ENCODE measurements around the gene B3GNT5.
"Not testable (repeated sequence)": the region's sequence is repeated elsewhere in the genome, so short reads cannot be mapped to it uniquely, and the experiment has no call there.

The B3GNT5 gene

GRCh38 chr3:183229178-183229577 is 23.9 kb upstream of the B3GNT5 start:
- Histone ChIP-seq H3K9me3 (ENCODE audit: control insufficient read depth, insufficient read depth, low read depth, low read length) (no peaks in the 10 kb centered on the region; the same call in 1 of the 2 replicates), H3K27ac (ENCODE audit: extremely low read depth, low read depth, low read length) (no peak overlapping the region), H3K36me3 (ENCODE audit: control insufficient read depth in 2 of 2, insufficient read depth in 1 of 2, low read length in 2 of 2) (no peaks in the 10 kb centered on the region), H3K4me1 (ENCODE audit: control insufficient read depth, insufficient read depth, low read length) (no peaks in the 10 kb centered on the region), H3K4me3 (ENCODE audit: low read depth, low read length) (no peak overlapping the region)
- TF ChIP-seq ZNF266 (tag by site-specific recombination; IDR thresholded peaks at IDR 0.05; ENCODE audit: low read depth) (no peak), ZEB2 (tag by site-specific recombination; IDR thresholded peaks at IDR 0.05) (no peak), CTCF (tag by site-specific recombination; IDR thresholded peaks at IDR 0.05) (no peak), ZNF433 (tag by site-specific recombination; IDR thresholded peaks at IDR 0.05; ENCODE audit: low read depth) (no peak), ZNF692 (tag by site-specific recombination; IDR thresholded peaks at IDR 0.05) (no peak), GLI2 (tag by site-specific recombination; IDR thresholded peaks at IDR 0.05; ENCODE audit: borderline replicate concordance, low read depth) (no peak), SP3 (tag by site-specific recombination; IDR thresholded peaks at IDR 0.05) (no peak), ZNF76 (tag by site-specific recombination; IDR thresholded peaks at IDR 0.05; ENCODE audit: borderline replicate concordance, low read depth) (no peak), ZNF280D (tag by site-specific recombination; IDR thresholded peaks at IDR 0.05) (no peak), ZNF830 (tag by site-specific recombination; IDR thresholded peaks at IDR 0.05; ENCODE audit: low read depth) (no peak), ZNF140 (tag by site-specific recombination; IDR thresholded peaks at IDR 0.05) (no peak), ZSCAN16 (tag by site-specific recombination; IDR thresholded peaks at IDR 0.05) (no peak), ZNF654 (tag by site-specific recombination; IDR thresholded peaks at IDR 0.05; ENCODE audit: low read depth) (no peak), TRIM28 (IDR thresholded peaks at IDR 0.05; ENCODE audit: borderline replicate concordance, low read length) (no peak), ZNF660 (tag by site-specific recombination; IDR thresholded peaks at IDR 0.05) (no peak), SP2 (tag by site-specific recombination; IDR thresholded peaks at IDR 0.05) (no peak)
- ChIA-PET POLR2A (no interaction called here), CTCF (no interaction called here)

GRCh38 chr3:183230251-183230650 is 22.8 kb upstream of the B3GNT5 start:
- H3K36me3 ChIP-seq (ENCODE audit: control insufficient read depth in 2 of 2, insufficient read depth in 1 of 2, low read length in 2 of 2); H3K4me1 ChIP-seq (ENCODE audit: control insufficient read depth, insufficient read depth, low read length); H3K4me3 ChIP-seq (ENCODE audit: low read depth, low read length); H3K27ac ChIP-seq (ENCODE audit: extremely low read depth, low read depth, low read length); POLR2A ChIA-PET; H3K9me3 ChIP-seq (ENCODE audit: control insufficient read depth, insufficient read depth, low read depth, low read length); CTCF ChIA-PET: not testable (repeated sequence)

- CTCF ChIA-PET, result no interaction called here
- POLR2A ChIA-PET, result no interaction called here
- Histone ChIP-seq H3K27ac (ENCODE audit: extremely low read depth, low read depth, low read length) (no peak overlapping the region), H3K4me1 (ENCODE audit: control insufficient read depth, insufficient read depth, low read length) (no peaks in the 10 kb centered on the region), H3K4me3 (ENCODE audit: low read depth, low read length) (no peak overlapping the region), H3K36me3 (ENCODE audit: control insufficient read depth in 2 of 2, insufficient read depth in 1 of 2, low read length in 2 of 2) (no peaks in the 10 kb centered on the region), H3K9me3 (ENCODE audit: control insufficient read depth, insufficient read depth, low read depth, low read length) (no peaks in the 10 kb centered on the region; the same call in 1 of the 2 replicates)
- TF ChIP-seq PRDM6 (tag by site-specific recombination; IDR thresholded peaks at IDR 0.05) (no peak), REPIN1 (tag by site-specific recombination; IDR thresholded peaks at IDR 0.05; ENCODE audit: low read depth) (no peak), ZBTB1 (tag by site-specific recombination; IDR thresholded peaks at IDR 0.05) (no peak), ZNF174 (tag by site-specific recombination; IDR thresholded peaks at IDR 0.05) (no peak), ZNF624 (tag by site-specific recombination; IDR thresholded peaks at IDR 0.05) (no peak), ATF2 (tag by site-specific recombination; IDR thresholded peaks at IDR 0.05; ENCODE audit: low read depth) (no peak), KLF8 (tag by site-specific recombination; IDR thresholded peaks at IDR 0.05) (no peak), ZNF157 (tag by site-specific recombination; IDR thresholded peaks at IDR 0.05) (no peak)
Measured at GRCh38 chr3:183230826-183231225, 22.2 kb upstream of the B3GNT5 start.

Data from HEK293 (cell line).